ENCODE results near the gene ANO10.

DNA sequence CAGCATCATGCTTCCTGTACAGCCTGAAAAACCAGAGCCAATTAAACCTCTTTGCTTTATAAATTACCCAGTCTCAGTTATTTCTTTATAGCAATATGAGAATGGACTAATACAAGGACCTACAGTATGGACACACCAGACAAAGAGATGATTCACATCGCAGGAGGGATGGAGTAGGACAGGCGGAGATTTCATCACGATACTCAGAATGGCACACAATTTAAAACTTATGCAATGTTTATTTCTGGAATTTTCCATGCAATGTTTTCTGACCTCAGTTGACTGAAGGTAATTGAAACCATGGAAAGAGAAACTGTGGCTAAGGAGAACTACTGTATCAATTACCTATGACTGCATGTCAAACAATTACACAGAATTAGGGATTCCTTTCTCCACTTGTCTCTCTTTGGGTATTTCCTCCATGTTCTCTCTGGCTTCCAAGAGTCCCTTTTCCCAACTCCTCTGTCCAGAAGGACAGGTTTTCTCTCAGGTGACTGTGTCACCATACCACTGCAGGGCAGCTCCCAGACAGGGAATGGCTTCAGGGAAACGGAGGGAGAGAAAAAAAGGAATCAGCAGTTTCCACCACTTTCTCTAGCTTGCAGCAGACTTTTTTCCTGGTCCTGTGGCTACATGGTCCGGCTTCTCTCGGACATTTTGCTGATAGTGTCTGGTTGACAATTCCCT, 3.0 kb upstream of the ANO10 start:
- TF ChIP-seq, protein P1, sequence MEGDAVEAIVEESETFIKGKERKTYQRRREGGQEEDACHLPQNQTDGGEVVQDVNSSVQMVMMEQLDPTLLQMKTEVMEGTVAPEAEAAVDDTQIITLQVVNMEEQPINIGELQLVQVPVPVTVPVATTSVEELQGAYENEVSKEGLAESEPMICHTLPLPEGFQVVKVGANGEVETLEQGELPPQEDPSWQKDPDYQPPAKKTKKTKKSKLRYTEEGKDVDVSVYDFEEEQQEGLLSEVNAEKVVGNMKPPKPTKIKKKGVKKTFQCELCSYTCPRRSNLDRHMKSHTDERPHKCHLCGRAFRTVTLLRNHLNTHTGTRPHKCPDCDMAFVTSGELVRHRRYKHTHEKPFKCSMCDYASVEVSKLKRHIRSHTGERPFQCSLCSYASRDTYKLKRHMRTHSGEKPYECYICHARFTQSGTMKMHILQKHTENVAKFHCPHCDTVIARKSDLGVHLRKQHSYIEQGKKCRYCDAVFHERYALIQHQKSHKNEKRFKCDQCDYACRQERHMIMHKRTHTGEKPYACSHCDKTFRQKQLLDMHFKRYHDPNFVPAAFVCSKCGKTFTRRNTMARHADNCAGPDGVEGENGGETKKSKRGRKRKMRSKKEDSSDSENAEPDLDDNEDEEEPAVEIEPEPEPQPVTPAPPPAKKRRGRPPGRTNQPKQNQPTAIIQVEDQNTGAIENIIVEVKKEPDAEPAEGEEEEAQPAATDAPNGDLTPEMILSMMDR (IDR thresholded peaks at IDR 0.05): no peak
- TF ChIP-seq EZH2 (IDR thresholded peaks at IDR 0.05; ENCODE audit: borderline replicate concordance, insufficient read depth, low read depth, low read length, poor library complexity, severe bottlenecking): no peak

Data from B cell (primary cell).